M059J (cell line): ENCODE results near the gene INPP5J. TPM values are rescaled to one million over a fixed set of nuclear protein-coding genes. Genes with fewer than 3 reads are reported as not detected.

Experiments used
- total RNA-seq: library from RNA; depleted of rRNA; stranded (reverse); fragments of >200 nt; shearing (Covaris generic); gene quantifications from 2 replicates; pipeline ENCODE4 v1.2.3, GENCODE V29; 2014; rRNA removed

The INPP5J gene
- total RNA-seq, 1 experiment from 2014 or later = 0.49 TPM

Other genes with a start within 250 kb of the INPP5J start
- gene MORC2, start 154.2 kb upstream of the INPP5J start, total RNA-seq = 7.8 and 21.6 TPM in 2 replicates
- 53.6 and 66.4 TPM in 2 replicates for gene TUG1, start 153.7 kb upstream of the INPP5J start, total RNA-seq
- 51.2 and 53.2 TPM in 2 replicates for gene SMTN, start 41.6 kb upstream of the INPP5J start, total RNA-seq
- 6.0 and 8.8 TPM in 2 replicates for gene SELENOM, start 15.4 kb upstream of the INPP5J start, total RNA-seq
- gene PLA2G3, start 17.5 kb downstream of the INPP5J start, total RNA-seq = not detected in 2 replicates
- 19.8 and 21.8 TPM in 2 replicates for gene RNF185, start 37.2 kb downstream of the INPP5J start, total RNA-seq
- gene LIMK2, start 89.3 kb downstream of the INPP5J start, total RNA-seq = 5.5 and 6.8 TPM in 2 replicates
- gene PIK3IP1, start 169.5 kb downstream of the INPP5J start, total RNA-seq = 1.0 and 1.9 TPM in 2 replicates
- gene PATZ1, start 223.4 kb downstream of the INPP5J start, total RNA-seq = 8.3 and 10.7 TPM in 2 replicates